Measurements from ENCODE around the gene GGCX.
"Not testable (repeated sequence)": the region's sequence is repeated elsewhere in the genome, so short reads cannot be mapped to it uniquely, and the experiment has no call there.

GGCX gene

GRCh38 chr2:85600235-85600575, 38.9 kb upstream of the GGCX start:
- no peak overlapping the region for H3K27ac ChIP-seq (ENCODE audit: low read depth, low read length)
- no peak overlapping the region for H3K4me3 ChIP-seq (ENCODE audit: low read depth in 1 of 2, low read length in 2 of 2)
- H3K36me3 ChIP-seq (ENCODE audit: insufficient read depth, low read length), result peaks cover 42% of the 10 kb centered on the region
- no peak overlapping the region for H3K9ac ChIP-seq (ENCODE audit: low read length)
- H3K27me3 ChIP-seq (ENCODE audit: control insufficient read depth in 1 of 2, insufficient read depth in 2 of 2, low read length in 2 of 2), result no peaks in the 10 kb centered on the region
- H3K4me1 ChIP-seq (ENCODE audit: insufficient read depth, low read length), result peaks cover 41% of the 10 kb centered on the region
- no peaks in the 10 kb centered on the region for H3K9me3 ChIP-seq (ENCODE audit: low read length)

- Histone ChIP-seq H3K27ac (ENCODE audit: low read depth, low read length) (no peak overlapping the region), H3K4me1 (ENCODE audit: insufficient read depth, low read length) (peaks cover 40% of the 10 kb centered on the region)
Measured at GRCh38 chr2:85599468-85600234, 38.4 kb upstream of the GGCX start.

GRCh38 chr2:85598594-85599340, 37.5 kb upstream of the GGCX start:
- no peak overlapping the region for H3K4me3 ChIP-seq (ENCODE audit: low read depth in 1 of 2, low read length in 2 of 2)
- peaks cover 38% of the 10 kb centered on the region for H3K36me3 ChIP-seq (ENCODE audit: insufficient read depth, low read length)
- no peaks in the 10 kb centered on the region for H3K9me3 ChIP-seq (ENCODE audit: low read length)
- H3K9ac ChIP-seq (ENCODE audit: low read length), result no peak overlapping the region
- peaks cover 38% of the 10 kb centered on the region for H3K4me1 ChIP-seq (ENCODE audit: insufficient read depth, low read length)
- H3K27ac ChIP-seq (ENCODE audit: low read depth, low read length), result no peak overlapping the region
- H3K27me3 ChIP-seq (ENCODE audit: control insufficient read depth in 1 of 2, insufficient read depth in 2 of 2, low read length in 2 of 2), result no peaks in the 10 kb centered on the region

More at GRCh38 chr2:85599468-85600234, 38.4 kb upstream of the GGCX start:
- no peak overlapping the region for H3K9ac ChIP-seq (ENCODE audit: low read length)
- H3K36me3 ChIP-seq (ENCODE audit: insufficient read depth, low read length), result peaks cover 40% of the 10 kb centered on the region
- H3K4me3 ChIP-seq (ENCODE audit: low read depth in 1 of 2, low read length in 2 of 2), result no peak overlapping the region
- no peaks in the 10 kb centered on the region for H3K27me3 ChIP-seq (ENCODE audit: control insufficient read depth in 1 of 2, insufficient read depth in 2 of 2, low read length in 2 of 2)
- no peaks in the 10 kb centered on the region for H3K9me3 ChIP-seq (ENCODE audit: low read length)

- Histone ChIP-seq H3K27ac (ENCODE audit: low read depth, low read length) (no peak overlapping the region), H3K27me3 (ENCODE audit: control insufficient read depth in 1 of 2, insufficient read depth in 2 of 2, low read length in 2 of 2) (no peaks in the 10 kb centered on the region), H3K9ac (ENCODE audit: low read length) (peak overlapping the region; percentile 20), H3K4me1 (ENCODE audit: insufficient read depth, low read length) (peaks cover 37% of the 10 kb centered on the region), H3K4me3 (ENCODE audit: low read depth in 1 of 2, low read length in 2 of 2) (no peak overlapping the region), H3K36me3 (ENCODE audit: insufficient read depth, low read length) (peaks cover 38% of the 10 kb centered on the region), H3K9me3 (ENCODE audit: low read length) (no peaks in the 10 kb centered on the region)
Measured at GRCh38 chr2:85597241-85597640, 35.9 kb upstream of the GGCX start.

GRCh38 chr2:85596486-85597143, 35.3 kb upstream of the GGCX start:
- no peaks in the 10 kb centered on the region for H3K27me3 ChIP-seq (ENCODE audit: control insufficient read depth in 1 of 2, insufficient read depth in 2 of 2, low read length in 2 of 2)
- H3K4me1 ChIP-seq (ENCODE audit: insufficient read depth, low read length), result peaks cover 36% of the 10 kb centered on the region
- H3K27ac ChIP-seq (ENCODE audit: low read depth, low read length), result peak overlapping the region; percentile 96
- peaks cover 38% of the 10 kb centered on the region for H3K36me3 ChIP-seq (ENCODE audit: insufficient read depth, low read length)
- peak overlapping the region; percentile 75 to 97 for H3K4me3 ChIP-seq (ENCODE audit: low read depth in 1 of 2, low read length in 2 of 2)
- H3K9me3 ChIP-seq (ENCODE audit: low read length), result no peaks in the 10 kb centered on the region
- H3K9ac ChIP-seq (ENCODE audit: low read length), result peak overlapping the region; percentile 96

GRCh38 chr2:85596026-85596333, 34.7 kb upstream of the GGCX start:
- Histone ChIP-seq H3K4me1 (ENCODE audit: insufficient read depth, low read length) (peaks cover 36% of the 10 kb centered on the region), H3K9ac (ENCODE audit: low read length) (peak overlapping the region; percentile 96), H3K27me3 (ENCODE audit: control insufficient read depth in 1 of 2, insufficient read depth in 2 of 2, low read length in 2 of 2) (no peaks in the 10 kb centered on the region), H3K4me3 (ENCODE audit: low read depth in 1 of 2, low read length in 2 of 2) (peak overlapping the region; percentile 75 to 97), H3K36me3 (ENCODE audit: insufficient read depth, low read length) (peaks cover 38% of the 10 kb centered on the region), H3K27ac (ENCODE audit: low read depth, low read length) (peak overlapping the region; percentile 96), H3K9me3 (ENCODE audit: low read length) (no peaks in the 10 kb centered on the region)

- H3K27ac ChIP-seq (ENCODE audit: low read depth, low read length), result peak within 1 kb of the TSS; percentile 96
- no peaks in the 10 kb centered on the region for H3K27me3 ChIP-seq (ENCODE audit: control insufficient read depth in 1 of 2, insufficient read depth in 2 of 2, low read length in 2 of 2)
- peaks cover 34% of the 10 kb centered on the region for H3K36me3 ChIP-seq (ENCODE audit: insufficient read depth, low read length)
- H3K9me3 ChIP-seq (ENCODE audit: low read length), result no peaks in the 10 kb centered on the region
- peak within 1 kb of the TSS; percentile 75 to 97 for H3K4me3 ChIP-seq (ENCODE audit: low read depth in 1 of 2, low read length in 2 of 2)
- H3K4me1 ChIP-seq (ENCODE audit: insufficient read depth, low read length), result peaks cover 40% of the 10 kb centered on the region
- H3K9ac ChIP-seq (ENCODE audit: low read length), result peak within 1 kb of the TSS; percentile 96
Measured at GRCh38 chr2:85595301-85596025, 34.2 kb upstream of the GGCX start, which contains the start of gene RNF181. TSS of gene RNF181 (plus strand) at chr2:85595745. CDS start at chr2:85595764, 19 bp downstream.

- Histone ChIP-seq H3K9me3 (ENCODE audit: low read length) (no peaks in the 10 kb centered on the region), H3K36me3 (ENCODE audit: insufficient read depth, low read length) (peaks cover 27% of the 10 kb centered on the region), H3K9ac (ENCODE audit: low read length) (peak overlapping the region; percentile 88), H3K4me3 (ENCODE audit: low read depth in 1 of 2, low read length in 2 of 2) (peak overlapping the region; percentile 26 to 97), H3K4me1 (ENCODE audit: insufficient read depth, low read length) (peaks cover 45% of the 10 kb centered on the region), H3K27ac (ENCODE audit: low read depth, low read length) (peak overlapping the region; percentile 59), H3K27me3 (ENCODE audit: control insufficient read depth in 1 of 2, insufficient read depth in 2 of 2, low read length in 2 of 2) (no peaks in the 10 kb centered on the region)
Measured at GRCh38 chr2:85594715-85595300, 33.5 kb upstream of the GGCX start.

- Histone ChIP-seq H3K27me3 (ENCODE audit: control insufficient read depth in 1 of 2, insufficient read depth in 2 of 2, low read length in 2 of 2) (no peaks in the 10 kb centered on the region), H3K4me1 (ENCODE audit: insufficient read depth, low read length) (peaks cover 62% of the 10 kb centered on the region), H3K9ac (ENCODE audit: low read length) (no peak overlapping the region), H3K9me3 (ENCODE audit: low read length) (no peaks in the 10 kb centered on the region), H3K4me3 (ENCODE audit: low read depth in 1 of 2, low read length in 2 of 2) (no peak overlapping the region), H3K27ac (ENCODE audit: low read depth, low read length) (no peak overlapping the region), H3K36me3 (ENCODE audit: insufficient read depth, low read length) (peaks cover 21% of the 10 kb centered on the region)
Measured at GRCh38 chr2:85593023-85593422, 31.7 kb upstream of the GGCX start.

- H3K27ac ChIP-seq (ENCODE audit: low read depth, low read length); H3K9me3 ChIP-seq (ENCODE audit: low read length); H3K4me3 ChIP-seq (ENCODE audit: low read depth in 1 of 2, low read length in 2 of 2); H3K27me3 ChIP-seq (ENCODE audit: control insufficient read depth in 1 of 2, insufficient read depth in 2 of 2, low read length in 2 of 2); H3K9ac ChIP-seq (ENCODE audit: low read length): not testable (repeated sequence)
- Histone ChIP-seq H3K4me1 (ENCODE audit: insufficient read depth, low read length) (peaks cover 60% of the 10 kb centered on the region), H3K36me3 (ENCODE audit: insufficient read depth, low read length) (peaks cover 15% of the 10 kb centered on the region)
Measured at GRCh38 chr2:85592299-85592698, 31.0 kb upstream of the GGCX start.

GRCh38 chr2:85591563-85591962, 30.3 kb upstream of the GGCX start:
- peaks cover 8% of the 10 kb centered on the region for H3K36me3 ChIP-seq (ENCODE audit: insufficient read depth, low read length)
- no peaks in the 10 kb centered on the region for H3K27me3 ChIP-seq (ENCODE audit: control insufficient read depth in 1 of 2, insufficient read depth in 2 of 2, low read length in 2 of 2)
- no peaks in the 10 kb centered on the region for H3K9me3 ChIP-seq (ENCODE audit: low read length)
- no peak overlapping the region for H3K4me3 ChIP-seq (ENCODE audit: low read depth in 1 of 2, low read length in 2 of 2)
- H3K27ac ChIP-seq (ENCODE audit: low read depth, low read length), result no peak overlapping the region
- peaks cover 53% of the 10 kb centered on the region for H3K4me1 ChIP-seq (ENCODE audit: insufficient read depth, low read length)
- no peak overlapping the region for H3K9ac ChIP-seq (ENCODE audit: low read length)
